ENCODE data around the gene GPR162.

GRCh38 chr12:6852651-6853354 is 31.2 kb downstream of the GPR162 start:
- no peak for TF ChIP-seq FOXM1 (IDR thresholded peaks at IDR 0.05; ENCODE audit: borderline replicate concordance)
- TF ChIP-seq SP1 (IDR thresholded peaks at IDR 0.05), result no peak
